DMS 273 treated with DMSO at 0.1 percent for 48 hours (cell line): ENCODE data around the gene PREP.
"Not testable (repeated sequence)": the region's sequence is repeated elsewhere in the genome, so short reads cannot be mapped to it uniquely, and the experiment has no call there.

ENCODE experiments used
- DNase-seq: peaks from one replicate; lab custom pipeline; 2025; lab: John Stamatoyannopoulos, UW

Gene PREP

DNA sequence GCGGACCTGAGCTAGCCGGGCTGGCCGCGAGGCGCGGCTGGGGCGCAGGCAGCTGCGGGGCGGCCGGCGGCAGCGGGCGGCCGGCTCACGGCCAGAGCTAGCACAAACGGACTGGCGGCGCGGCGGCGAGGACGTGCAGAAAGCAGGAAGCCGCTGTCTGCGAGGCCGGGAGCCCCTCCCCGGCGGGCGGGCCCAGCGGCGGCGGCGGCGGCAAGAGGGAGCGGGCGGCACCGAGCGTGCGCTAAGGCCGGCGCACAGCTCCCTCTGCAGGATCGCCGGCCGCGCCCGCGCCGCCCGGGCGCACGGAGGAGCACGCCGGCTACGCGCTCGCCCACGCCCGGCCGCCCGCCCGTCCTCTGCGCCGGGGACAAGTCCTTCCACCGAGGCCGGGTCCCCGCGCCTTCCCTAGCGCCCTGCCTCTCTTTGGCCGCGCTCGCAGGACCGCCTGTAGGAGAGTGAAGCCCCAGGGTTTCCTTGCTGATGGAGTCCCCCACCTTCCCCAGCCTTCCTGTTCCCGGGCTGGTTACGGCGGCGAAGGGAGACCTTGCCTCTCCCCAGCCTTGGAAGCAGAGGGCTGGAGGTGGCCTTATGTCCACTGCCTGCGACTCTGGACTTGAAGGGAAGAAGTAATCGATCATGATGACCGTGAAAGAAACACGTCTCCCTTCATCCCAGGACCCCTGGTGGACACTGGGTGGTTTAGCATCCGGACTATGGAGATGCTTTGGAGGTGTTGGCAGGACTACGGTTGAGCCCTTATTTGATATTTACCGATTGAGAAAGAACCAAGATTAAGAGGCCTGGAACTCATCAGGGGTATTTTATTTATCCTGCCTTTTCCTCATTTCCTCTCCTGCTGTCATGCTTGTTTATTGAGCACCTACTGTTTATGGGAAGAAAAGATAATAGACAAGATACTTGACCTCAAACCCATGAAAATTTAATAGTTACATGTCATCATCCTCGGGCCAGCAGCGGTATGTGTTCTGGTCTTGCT, at the start of gene PREP:
TSS of gene PREP (minus strand) at position 144 of the 997 bp plus-strand sequence. CDS start 191 bp downstream, outside the sequence.
- DNase-seq = peak; percentile 58

GRCh38 chr6:105452376-105452775, 49.5 kb upstream of the PREP start:
- no peak for DNase-seq

GRCh38 chr6:105449756-105450390, 47.0 kb upstream of the PREP start:
- DNase-seq = no peak

DNA sequence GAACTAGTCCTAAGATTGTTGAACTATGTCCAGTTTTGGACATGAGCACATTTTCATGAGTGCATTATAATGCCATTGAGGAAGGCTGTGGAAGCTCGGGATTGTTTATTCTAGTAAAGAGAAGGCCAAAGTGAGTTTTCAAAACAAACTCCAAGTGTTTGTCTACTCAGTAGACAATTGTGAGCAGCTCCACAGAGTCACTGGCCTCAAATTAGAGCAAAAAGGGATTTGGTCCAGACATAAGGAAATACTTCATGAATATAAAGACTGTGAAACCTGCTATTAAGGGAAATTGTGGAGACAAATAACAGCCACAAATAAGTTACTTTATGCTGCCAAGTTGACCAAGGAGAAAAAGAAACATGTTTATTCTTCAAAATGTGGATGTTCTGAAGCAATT, 42.6 kb upstream of the PREP start:
- no peak for DNase-seq

DNA sequence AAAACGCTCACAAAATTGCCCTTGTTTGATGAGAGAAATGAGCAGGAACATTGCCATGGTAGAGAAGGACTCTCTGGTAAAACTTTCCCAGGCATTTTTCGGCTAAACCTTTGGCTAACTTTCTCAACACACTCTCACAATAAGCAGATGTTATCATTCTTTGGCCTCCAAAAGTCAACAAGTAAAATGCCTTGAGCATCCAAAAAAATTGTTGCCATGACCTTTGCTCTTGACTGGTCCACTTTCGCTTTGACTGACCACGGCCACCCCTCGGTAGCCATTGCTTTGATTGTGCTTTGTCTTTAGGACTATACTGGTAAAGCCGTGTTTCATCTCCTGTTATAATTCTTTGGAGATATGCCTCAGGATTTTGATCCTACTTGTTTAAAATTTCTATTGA, 41.1 kb upstream of the PREP start:
- DNase-seq = no peak

DNA sequence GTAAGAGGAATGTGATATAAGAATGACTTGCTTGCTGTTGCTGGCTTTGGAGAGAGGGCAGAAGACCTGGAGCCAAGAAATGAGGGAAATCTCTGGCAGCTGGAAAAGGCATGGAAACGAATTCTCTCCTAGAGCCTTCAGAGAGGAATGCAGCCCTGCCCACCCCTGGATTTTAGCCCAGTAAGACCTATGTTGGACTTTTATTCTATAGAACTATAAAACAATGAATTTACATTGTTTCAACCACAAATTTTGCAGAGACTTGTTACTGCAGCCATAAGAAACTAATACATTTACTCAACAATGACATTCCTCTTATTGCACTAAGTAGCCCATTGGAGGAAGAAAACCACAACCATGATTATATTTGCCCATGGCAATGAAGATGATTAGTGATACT, 39.5 kb upstream of the PREP start:
- no peak for DNase-seq

GRCh38 chr6:105437236-105437635, 34.4 kb upstream of the PREP start:
- DNase-seq = no peak

- DNase-seq = no peak
Observed at GRCh38 chr6:105433723-105434122, 30.8 kb upstream of the PREP start.

DNA sequence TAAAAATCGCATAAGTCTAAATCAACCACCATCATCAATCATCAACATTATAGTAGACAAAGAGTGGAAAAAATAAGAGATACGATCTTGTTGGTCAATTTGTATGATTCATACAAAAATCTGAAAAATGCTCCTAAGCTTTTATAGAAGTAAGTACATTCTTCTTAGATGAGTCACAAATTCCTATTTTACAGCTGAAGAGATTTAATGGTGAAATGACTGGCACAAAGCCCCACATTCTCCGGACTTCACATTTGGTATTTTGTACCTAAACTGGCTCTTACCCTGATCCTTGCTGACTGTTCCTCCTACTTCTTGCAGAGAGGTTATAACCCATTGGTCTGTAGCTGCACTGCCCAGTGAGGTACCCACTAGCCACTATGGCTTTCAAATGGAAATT, 29.9 kb upstream of the PREP start:
- no peak for DNase-seq

DNA sequence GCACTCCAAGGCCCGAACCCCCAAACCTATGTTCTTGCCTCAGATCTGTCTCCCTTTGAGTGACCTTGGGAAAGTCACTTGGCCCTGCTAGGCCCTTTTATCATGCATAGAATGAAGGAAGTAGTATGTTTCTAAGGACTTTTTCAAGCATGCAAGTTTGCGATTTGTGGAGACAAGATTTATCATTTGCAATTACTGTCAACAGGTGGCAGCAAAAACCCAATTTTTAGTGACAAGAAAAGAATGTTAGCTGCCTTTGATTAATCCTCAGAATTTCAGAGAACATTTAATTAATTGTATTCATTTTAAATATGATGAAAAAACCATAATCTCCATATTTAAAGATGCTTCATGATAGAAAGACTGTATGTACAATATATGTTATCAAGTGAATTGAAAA, 28.3 kb upstream of the PREP start:
- DNase-seq = no peak

DNA sequence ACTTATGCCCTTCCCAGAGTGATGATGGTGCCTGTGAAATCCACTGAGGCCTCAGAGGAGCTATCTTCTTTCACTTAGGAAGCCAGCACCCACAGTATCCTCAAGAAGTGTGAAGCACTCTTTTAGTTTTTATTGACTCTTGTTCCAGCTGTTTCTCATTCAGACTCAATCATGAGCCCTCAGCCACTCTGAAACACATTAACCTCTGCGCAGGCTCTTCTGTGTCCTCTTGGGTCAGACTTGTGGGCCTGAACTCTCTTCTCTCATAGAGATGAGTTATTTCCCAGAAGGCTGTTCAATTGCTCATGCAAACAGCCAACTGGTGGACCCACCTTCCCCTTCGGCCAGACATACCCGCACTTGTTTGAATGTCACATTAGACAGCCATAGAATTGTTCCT, 27.8 kb upstream of the PREP start:
- no peak for DNase-seq

DNA sequence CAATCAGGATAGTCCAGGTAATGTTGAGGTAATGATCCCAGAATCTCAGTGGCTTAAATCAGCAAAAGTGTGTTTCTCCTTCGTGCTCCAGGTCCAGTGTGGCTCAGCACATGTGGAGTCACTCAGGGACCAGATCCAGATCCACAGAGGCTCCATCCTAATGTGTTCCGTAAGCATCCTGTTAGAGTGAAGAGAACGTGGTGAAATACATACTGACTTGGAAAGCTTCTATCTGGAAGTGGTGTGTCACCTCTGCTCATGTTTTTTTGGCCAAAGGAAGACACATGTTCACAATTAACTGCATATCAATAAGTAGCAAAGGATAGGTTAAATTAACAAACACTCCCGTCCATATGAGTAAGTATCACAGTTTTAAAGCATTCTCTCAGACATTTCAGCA, 26.8 kb upstream of the PREP start:
- DNase-seq = no peak

GRCh38 chr6:105428342-105428957, 25.6 kb upstream of the PREP start:
- DNase-seq = no peak

DNA sequence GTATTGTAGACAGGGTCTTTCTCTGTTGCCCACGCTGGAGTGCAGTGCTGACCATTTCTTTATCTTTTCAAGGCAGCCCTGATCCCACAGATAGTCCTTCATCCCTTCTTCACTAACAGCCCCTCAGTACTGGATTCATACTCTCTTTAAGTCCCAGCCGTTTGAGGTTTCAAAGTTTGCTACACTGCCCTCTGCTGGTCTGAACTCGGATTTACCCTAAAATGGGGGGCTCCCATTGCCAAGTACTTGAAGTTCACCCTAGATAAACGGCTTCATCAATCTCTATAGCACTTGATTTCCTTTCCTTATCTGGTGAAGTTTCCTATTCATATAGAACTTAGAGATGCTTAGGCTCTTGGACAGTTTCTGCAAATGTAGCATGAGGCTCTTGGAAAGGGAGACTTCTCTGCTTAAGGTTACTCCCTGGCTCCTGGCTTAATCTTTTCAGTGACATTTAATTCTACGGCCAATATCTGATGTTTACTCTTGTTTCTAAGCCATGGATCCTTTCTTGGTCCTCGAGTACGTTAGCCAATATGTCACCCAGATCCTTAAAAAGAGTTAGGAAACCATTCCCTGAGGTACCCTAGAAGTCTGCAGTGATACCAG, 21.4 kb upstream of the PREP start:
- peak; percentile 19 for DNase-seq

DNA sequence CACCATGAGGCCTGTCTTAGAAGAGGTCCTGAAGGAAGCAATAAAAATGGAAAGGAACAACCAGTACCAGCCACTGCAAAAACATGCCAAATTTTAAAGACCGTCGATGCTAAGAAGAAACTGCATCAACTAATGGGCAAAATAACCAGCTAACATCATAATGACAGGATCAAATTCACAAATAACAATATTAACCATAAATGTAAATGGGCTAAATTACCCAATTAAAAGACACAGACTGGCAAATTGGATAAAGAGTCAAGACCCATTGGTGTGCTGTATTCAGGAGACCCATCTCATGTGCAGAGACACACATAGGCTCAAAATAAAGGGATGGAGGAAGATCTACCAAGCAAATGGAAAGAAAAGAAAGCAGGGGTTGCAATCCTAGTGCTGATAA, 14.1 kb upstream of the PREP start:
- not testable (repeated sequence) for DNase-seq

DNA sequence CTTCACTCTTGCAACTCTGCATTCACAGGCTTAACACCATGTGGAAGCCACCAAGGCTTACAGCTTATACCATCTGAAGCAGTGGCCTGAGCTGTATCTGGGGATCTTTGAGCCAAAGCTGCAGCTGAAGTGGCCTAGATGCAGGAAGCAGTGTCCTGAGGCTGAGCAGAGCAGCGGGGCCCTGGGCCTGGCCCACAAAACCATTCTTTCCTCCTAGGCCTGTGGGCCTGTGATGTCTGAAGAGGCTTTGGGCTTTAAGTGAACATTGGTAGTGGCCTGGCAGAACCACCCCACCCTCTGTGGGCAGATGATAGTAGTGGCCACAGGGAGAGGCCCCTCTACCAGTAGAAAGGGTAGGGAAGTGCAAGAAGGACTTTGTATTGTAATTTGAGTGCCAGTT, 6.9 kb upstream of the PREP start:
- no peak for DNase-seq

DNA sequence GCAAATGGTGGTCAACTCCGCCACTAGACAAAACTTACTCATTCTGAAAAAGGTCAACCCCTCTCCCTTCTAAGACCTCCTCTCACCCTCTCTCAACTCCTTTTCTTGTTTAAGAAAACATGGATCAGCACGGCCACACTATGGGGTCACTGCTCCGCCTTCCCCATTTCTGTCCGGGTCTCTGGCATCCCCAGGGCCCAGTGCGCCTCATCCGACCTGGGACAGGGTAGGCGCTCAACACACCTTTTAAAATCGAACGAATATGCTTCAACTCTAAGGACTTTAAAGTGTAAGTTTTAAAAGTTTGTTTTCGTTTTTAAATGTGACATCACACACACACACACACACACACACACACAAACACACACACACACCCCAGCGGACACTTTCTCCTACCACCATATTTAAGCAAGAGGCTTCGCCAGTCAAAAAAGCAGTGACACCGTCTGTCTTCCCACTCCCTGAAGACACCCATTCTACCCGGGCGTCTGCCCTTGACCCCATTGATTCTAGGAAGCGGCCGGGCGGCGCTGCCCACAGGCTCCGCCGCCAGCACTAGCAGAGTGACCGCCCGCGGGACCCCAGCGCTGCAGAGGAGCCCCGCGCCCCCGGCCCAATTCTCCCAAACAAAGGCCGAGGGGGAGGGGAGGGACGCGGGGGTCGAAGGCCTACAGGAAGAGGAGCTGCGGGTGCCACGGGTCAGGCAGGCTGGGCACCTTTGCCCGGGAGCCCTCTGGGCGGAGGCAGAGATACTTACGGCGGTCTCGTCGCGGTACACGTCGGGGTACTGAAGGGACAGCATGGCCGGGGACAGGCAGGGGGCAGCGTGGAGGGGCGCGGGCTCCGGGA, 568 bp downstream of the PREP start:
- DNase-seq = peak; percentile 6

DNA sequence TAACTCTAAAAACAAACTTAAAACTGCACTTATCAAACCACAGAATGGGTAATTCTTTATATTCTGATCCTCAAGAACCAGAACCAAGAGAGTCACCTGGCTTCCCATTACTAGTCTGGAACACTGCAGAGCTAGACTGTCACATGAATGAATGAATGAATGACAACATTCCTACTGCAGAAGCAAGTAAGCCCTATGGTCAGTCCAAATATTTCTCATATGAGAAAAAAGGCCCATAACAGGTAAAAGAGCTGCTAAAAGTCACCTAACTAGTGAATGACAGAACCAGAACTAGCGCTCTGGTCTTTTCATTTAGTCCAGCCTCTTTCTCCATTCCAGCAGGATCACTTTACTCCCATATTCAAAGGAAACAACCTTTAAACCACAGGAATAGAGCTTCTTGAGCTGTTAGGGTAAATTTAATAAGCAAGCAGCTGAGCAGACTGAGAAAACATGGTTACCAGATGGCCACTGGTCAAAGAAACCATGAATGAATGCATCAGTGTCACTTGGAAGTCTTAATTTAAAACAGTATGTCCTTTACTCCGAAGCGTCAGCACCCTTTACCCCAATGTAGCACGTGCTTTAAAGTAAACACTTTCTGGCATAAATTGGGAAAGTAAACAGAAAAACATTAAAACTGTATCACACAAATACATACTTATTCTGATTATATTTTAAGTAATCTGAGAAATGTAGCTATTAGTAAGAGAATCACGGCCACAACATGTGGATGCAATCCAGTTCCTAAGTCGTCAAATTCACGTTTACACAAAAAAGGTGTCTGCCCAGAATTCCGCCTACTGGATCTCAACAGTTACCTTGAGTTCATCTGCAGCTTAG, 1.4 kb downstream of the PREP start:
- DNase-seq = peak; percentile 6

DNA sequence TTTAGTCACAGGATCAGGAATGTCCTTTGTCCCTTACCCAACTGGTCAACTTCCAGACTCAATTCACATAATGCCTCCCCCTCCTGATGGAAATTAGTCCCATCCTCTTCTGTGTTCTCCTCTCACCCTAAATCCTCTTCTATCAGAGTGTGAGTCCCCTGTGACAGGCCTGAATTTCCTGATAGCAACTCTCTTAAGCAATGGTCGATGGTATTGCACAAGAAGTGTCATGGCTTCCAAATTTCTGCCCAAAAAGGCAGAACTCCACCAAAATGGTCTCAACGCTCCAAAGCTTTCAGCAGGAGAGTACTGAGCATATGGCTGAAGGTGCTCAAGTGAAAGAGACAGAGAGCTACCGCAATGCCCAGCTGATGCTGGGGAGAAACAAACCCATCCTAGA, 2.4 kb downstream of the PREP start:
- no peak for DNase-seq

DNA sequence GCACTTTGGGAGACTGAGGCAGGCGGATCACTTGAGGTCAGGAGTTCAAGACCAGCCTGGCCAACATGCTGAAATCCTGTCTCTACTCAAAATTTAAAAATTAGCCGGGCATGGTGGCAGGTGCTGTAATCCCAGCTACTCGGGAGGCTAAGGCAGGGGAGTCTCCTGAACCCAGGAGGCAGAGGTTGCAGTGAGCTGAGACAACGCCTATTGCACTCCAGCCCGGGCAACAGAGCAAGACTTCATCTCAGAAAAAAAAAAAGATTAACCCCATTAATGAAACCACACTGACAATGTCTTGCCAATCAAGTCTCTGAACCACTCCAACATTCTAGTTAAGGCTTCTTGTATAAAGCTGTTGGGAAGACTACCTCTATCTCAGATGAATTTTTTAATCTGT, 4.0 kb downstream of the PREP start:
- no peak for DNase-seq

- DNase-seq = no peak
Observed at GRCh38 chr6:105397987-105398386, 4.9 kb downstream of the PREP start.
